Adrenal gland (tissue), 12 donors: ENCODE results near the gene LIMK1. TPM values are rescaled to one million over a fixed set of nuclear protein-coding genes. Genes with fewer than 3 reads are reported as not detected.

Source experiments
- DNase-seq, 7 donors: peaks; one replicate each; pipeline ENCODE4 v3.0.0-alpha.2; 2019 to 2020
- H3K27ac ChIP-seq, 5 donors: fragments of 200-600 bp; sonication (generic) in 4 of 5; 1 replicate in 3 of 5; 2 replicates in 2 of 5; pipeline versions ENCODE4 v1.5.1 to v1.8.0; 2016 to 2020; ENCODE audit warnings: mild to moderate bottlenecking in 1 of 5
- H3K27me3 ChIP-seq: fragments of 200-600 bp; 2 replicates; pipeline ENCODE4 v1.8.0; 2021
- H3K36me3 ChIP-seq, 2 donors: fragments of 200-600 bp; replicated peaks in 1 of 2; 1 replicate in 1 of 2; 2 replicates in 1 of 2; pipeline versions ENCODE4 v1.5.1 to v1.8.0; 2018 to 2022
- H3K4me1 ChIP-seq, 2 donors: fragments of 200-600 bp; replicated peaks in 1 of 2; 1 replicate in 1 of 2; 2 replicates in 1 of 2; pipeline versions ENCODE4 v1.5.1 to v1.8.0; 2018 to 2021
- H3K4me3 ChIP-seq, 4 donors: fragments of 200-600 bp; sonication (generic) in 3 of 4; one replicate each; pipeline ENCODE4 v1.5.1; 2016 to 2018
- H3K9me3 ChIP-seq, 3 donors: fragments of 200-600 bp; sonication (generic) in 1 of 3; replicated peaks in 1 of 3; 1 replicate in 2 of 3; 2 replicates in 1 of 3; pipeline versions ENCODE4 v1.5.1 to v1.8.0; 2016 to 2021
- CTCF ChIP-seq, 6 experiments: fragments of 450-650 bp in 4 of 6; fragments of 200-600 bp in 2 of 6; sonication (generic) in 1 of 6; IDR thresholded peaks; 1 replicate in 5 of 6; 2 replicates in 1 of 6; pipeline versions ENCODE4 v1.5.1 to v1.8.0; 2016 to 2021; ENCODE audit warnings: antibody characterized with exemption in 6 of 6, mild to moderate bottlenecking in 2 of 6, moderate library complexity in 1 of 6
- POLR2A ChIP-seq, 2 donors: fragments of 450-650 bp; IDR thresholded peaks; one replicate each; pipeline ENCODE4 v1.6.1; 2017; ENCODE audit warnings: antibody characterized with exemption in 2 of 2, mild to moderate bottlenecking in 2 of 2, moderate library complexity in 1 of 2
- WGBS, 4 donors: extraction: QIAGEN DNeasy Blood & Tissue Kit in 2 of 4; methylation state at CpG; one replicate each; pipeline versions ENCODE4 v1.1.5 to v1.1.7; 2013 to 2017; 5-methylcytosine and 5-hydroxymethylcytosine counted together
- intact Hi-C, 2 donors: fragments of 100-400 bp; cut with DNase I; formaldehyde crosslinking; loops; one replicate each; pipeline versions ENCODE4 v1.14.1 to v1.15.0; 2022 to 2023
- polyA plus RNA-seq, 3 donors: library from polyadenylated mRNA; stranded (reverse); fragments of 200-250 nt in 2 of 3; fragments of 350-450 nt in 1 of 3; fragmentation: Illumina TruSeq in 1 of 3; extraction: RNeasy Lipid Tissue Mini Kit (QIAGEN cat#74804) in 1 of 3; gene quantifications; one replicate each; pipeline ENCODE4 v1.2.3, GENCODE V29; 2013 to 2014
- total RNA-seq, 9 donors: library from RNA; depleted of rRNA in 4 of 9; stranded (reverse); fragments of >200 nt in 4 of 9; fragments of 120-200 nt in 1 of 9; fragmentation: NEBNext Ultra II Directional in 1 of 9; extraction: Animal tissue kit (Norgen Biotek cat#: 25700) in 1 of 9; gene quantifications; one replicate each; pipeline versions ENCODE4 v1.1.0 to v1.2.4, GENCODE V29; 2013 to 2023
- donor health status: healthy with polysubstance abuse.
- donor health status: Bipolar disorder and iron deficiency.
- donor health status: DM: yes; HTN: yes; CAD: no.
- donor health status: DM: no; HTN: no; CAD: no.
- donor health status: DM: no; HTN: no; CAD: no.
- donor health status: DM: yes; HTN: yes; CAD: no.

Gene LIMK1
- total and polyA plus RNA-seq, 12 donors, result 7.2 to 32.1 (median 19.8) TPM

GRCh38 chr7:74087791-74088453 lies 4.3 kb downstream of the LIMK1 start:
- intact Hi-C loops, result no loop called here
- TF ChIP-seq CTCF (IDR thresholded peaks at IDR 0.05) (no peak), POLR2A (IDR thresholded peaks at IDR 0.05) (no peak)
- H3K4me3 ChIP-seq, result no peak overlapping the region
- H3K4me1 ChIP-seq, result peaks cover 16 to 26% of the 10 kb centered on the region in 2 donors
- no peaks in the 10 kb centered on the region for H3K27me3 ChIP-seq
- 90 to 96% (median 96%) methylated on average over 10 of the region's 10 CpGs for WGBS, 4 donors
- H3K36me3 ChIP-seq, result no peaks in the 10 kb centered on the region
- no peak overlapping the region for H3K27ac ChIP-seq
- no peak for DNase-seq
- H3K9me3 ChIP-seq, result no peaks in the 10 kb centered on the region

DNA sequence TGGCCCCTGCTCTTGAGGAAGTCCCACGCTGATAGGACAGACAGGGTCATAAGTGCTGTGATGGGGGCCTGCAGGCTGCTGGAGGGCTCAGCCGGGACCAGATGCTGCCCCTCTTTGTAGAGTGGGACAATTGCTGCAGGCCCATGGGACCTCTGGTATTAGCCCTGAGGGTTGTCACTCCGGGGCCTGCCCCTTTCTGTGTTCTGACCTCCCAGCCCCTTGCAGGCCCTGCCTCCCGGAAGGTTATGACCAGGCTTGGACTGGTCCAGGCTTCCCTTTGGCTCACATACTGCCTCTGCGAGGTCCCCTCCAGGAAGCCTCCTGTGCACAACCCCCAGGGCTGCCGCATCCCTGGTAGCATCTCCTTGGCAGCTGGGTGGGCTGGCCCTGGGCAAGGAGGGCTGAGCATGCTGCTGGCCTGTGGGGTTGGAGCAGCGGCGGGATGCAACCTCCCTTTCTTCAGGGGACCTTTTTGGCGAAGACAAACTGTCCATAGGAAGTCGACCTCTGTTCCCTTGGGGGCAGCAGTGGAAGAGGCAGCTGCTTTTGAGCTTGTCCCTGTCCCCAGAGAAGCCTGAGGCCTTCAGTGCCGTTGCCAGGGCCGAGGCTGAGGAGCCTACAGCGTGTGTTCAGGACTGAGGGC lies 8.8 kb downstream of the LIMK1 start:
- Histone ChIP-seq H3K9me3 (no peaks in the 10 kb centered on the region), H3K4me1 (peaks cover 5 to 26% of the 10 kb centered on the region in 2 donors), H3K36me3 (no peaks in the 10 kb centered on the region), H3K4me3 (no peak overlapping the region), H3K27me3 (no peaks in the 10 kb centered on the region), H3K27ac (peak overlapping the region in 3 of 5 donors; percentile 26 to 84 (median 67))
- intact Hi-C loops, result loop anchor here in 1 of 2 donors (10.0 kb wide), 1 partner anchor 92 kb away; no protein-coding TSS in a partner anchor
- no peak for TF ChIP-seq CTCF (IDR thresholded peaks at IDR 0.05)
- TF ChIP-seq POLR2A (IDR thresholded peaks at IDR 0.05), result no peak
- 64 to 72% (median 69%) methylated on average over 3 to 13 of the region's 13 CpGs for WGBS, 4 donors
- peak in 3 of 7 donors; percentile 10 to 31 (median 27) for DNase-seq

DNA sequence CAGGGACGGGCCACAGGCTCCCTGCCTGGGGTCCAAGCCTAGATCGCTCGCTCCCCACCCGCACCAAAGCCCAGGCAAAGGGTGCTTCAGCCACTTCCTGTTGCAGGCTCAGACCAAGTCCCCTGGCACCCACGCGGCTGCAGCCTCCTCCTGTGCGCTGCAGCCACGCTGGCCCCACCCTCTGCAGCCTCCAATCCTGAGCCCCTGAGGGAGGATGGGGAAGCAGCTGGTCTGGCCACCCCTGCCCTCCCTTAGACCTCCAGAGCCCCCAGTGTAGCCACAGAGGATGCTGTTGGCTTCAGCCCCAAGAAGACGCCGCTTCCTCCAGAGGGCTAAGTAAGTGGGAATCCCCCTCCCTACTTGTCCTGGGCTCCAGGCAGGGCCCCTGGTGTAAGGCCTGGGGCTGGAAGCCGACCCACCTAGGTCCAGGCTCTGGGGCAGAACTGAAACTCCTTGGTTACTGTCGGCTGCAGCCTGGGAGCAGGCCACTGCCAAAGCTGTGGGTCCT lies 9.4 kb downstream of the LIMK1 start:
- intact Hi-C loops, result loop anchor here in 1 of 2 donors (10.0 kb wide), 1 partner anchor 92 kb away; no protein-coding TSS in a partner anchor
- TF ChIP-seq CTCF (IDR thresholded peaks at IDR 0.05), result no peak
- TF ChIP-seq POLR2A (IDR thresholded peaks at IDR 0.05), result no peak
- H3K27me3 ChIP-seq, result no peaks in the 10 kb centered on the region
- peak in 6 of 7 donors; percentile 27 to 72 (median 47) for DNase-seq
- WGBS, 4 donors, result 50 to 60% (median 55%) methylated on average over 1 to 12 of the region's 12 CpGs
- peaks cover 5 to 26% of the 10 kb centered on the region in 2 donors for H3K4me1 ChIP-seq
- H3K9me3 ChIP-seq, result no peaks in the 10 kb centered on the region
- H3K4me3 ChIP-seq, result peak overlapping the region in 1 of 4 donors; percentile 52
- peak overlapping the region in 3 of 5 donors; percentile 26 to 84 (median 67) for H3K27ac ChIP-seq
- H3K36me3 ChIP-seq, result no peaks in the 10 kb centered on the region

DNA sequence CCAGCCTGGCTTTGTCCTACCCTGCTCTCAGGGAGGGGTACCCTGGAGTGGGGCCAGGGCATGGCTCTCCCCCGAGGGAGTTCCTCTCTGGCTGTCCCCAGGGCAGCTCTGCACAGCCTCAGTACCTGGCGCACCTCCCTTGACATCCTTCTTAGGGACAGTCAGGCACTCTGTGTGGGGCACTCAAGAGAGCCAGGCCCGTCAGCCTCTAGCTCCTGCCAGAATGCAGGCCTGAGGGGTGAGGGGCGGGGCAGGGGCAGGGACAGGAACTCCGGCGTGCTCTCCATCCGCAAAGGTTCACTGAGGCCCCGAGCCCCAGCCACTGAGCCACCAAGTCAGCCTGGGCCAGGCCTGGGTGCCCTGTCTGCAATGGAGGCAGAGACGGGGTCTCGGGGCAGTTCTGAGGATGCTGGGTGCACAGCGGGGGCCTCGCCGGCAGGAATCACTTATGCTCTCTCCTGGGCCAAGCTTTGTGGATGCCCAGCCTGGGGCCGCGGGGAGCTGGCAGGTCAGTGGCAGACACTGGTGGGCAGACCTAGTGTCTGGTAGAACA lies 10.1 kb downstream of the LIMK1 start:
- peak overlapping the region in 1 of 4 donors; percentile 52 for H3K4me3 ChIP-seq
- no peaks in the 10 kb centered on the region for H3K27me3 ChIP-seq
- H3K4me1 ChIP-seq, result peaks cover 5 to 26% of the 10 kb centered on the region in 2 donors
- TF ChIP-seq POLR2A (IDR thresholded peaks at IDR 0.05) (no peak), CTCF (IDR thresholded peaks at IDR 0.05) (no peak)
- H3K36me3 ChIP-seq, result no peaks in the 10 kb centered on the region
- intact Hi-C loops, result loop anchor here in 1 of 2 donors (10.0 kb wide), 1 partner anchor 91 kb away; no protein-coding TSS in a partner anchor
- 45 to 80% (median 54%) methylated on average over 1 to 15 of the region's 15 CpGs for WGBS, 4 donors
- H3K27ac ChIP-seq, result peak overlapping the region in 3 of 5 donors; percentile 36 to 84 (median 67)
- DNase-seq, result no peak
- no peaks in the 10 kb centered on the region for H3K9me3 ChIP-seq
